T-helper 2 cell treated with Interferon-gamma antibody and Interleukin-4, amounts not matched to agents 100 ng/mL and 5 ng/mL, for 36 hours (primary cell): Measurements from ENCODE around the gene GPC2. TPM values are rescaled to one million over a fixed set of nuclear protein-coding genes. Genes with fewer than 3 reads are reported as not detected.

ENCODE experiments used
- intact Hi-C: fragments of 100-400 bp; cut with micrococcal nuclease; formaldehyde crosslinking; loops from one replicate; pipeline ENCODE4 v1.15.1; 2023
- total RNA-seq: library from RNA; stranded (reverse); gene quantifications from 2 replicates; pipeline ENCODE4 v1.2.3, GENCODE V29; 2022

GPC2 gene
- total RNA-seq, 1 donor from 2014 or later, result 8.5 TPM

GRCh38 chr7:100154651-100155491, 22.3 kb downstream of the GPC2 start:
- intact Hi-C loops, result loop anchor here (5.0 kb wide), 1 partner anchor 52 kb away; no protein-coding TSS in a partner anchor

GRCh38 chr7:100153708-100154535, 23.3 kb downstream of the GPC2 start:
- intact Hi-C loops, result no loop called here

GRCh38 chr7:100152937-100153666, 24.1 kb downstream of the GPC2 start:
- intact Hi-C loops, result no loop called here

GRCh38 chr7:100152404-100152803, 24.8 kb downstream of the GPC2 start:
- intact Hi-C loops, result no loop called here

GRCh38 chr7:100148559-100149328, 28.4 kb downstream of the GPC2 start, which contains the start of gene LAMTOR4:
Gene LAMTOR4, plus strand, starts transcription at chr7:100148918. Its CDS starts 55 bp downstream, at chr7:100148973.
- intact Hi-C loops, result loop anchor here (1.0 to 5.0 kb wide), 7 partner anchors 10 to 281 kb away; partner anchors contain the start of genes AP4M1, GPC2, MCM7 and MEPCE

GRCh38 chr7:100148225-100148558, 29.0 kb downstream of the GPC2 start:
- intact Hi-C loops, result loop anchor here (1.0 to 5.0 kb wide), 7 partner anchors 10 to 281 kb away; partner anchors contain the start of genes AP4M1, GPC2, MCM7 and MEPCE

- intact Hi-C loops, result loop anchor here (5.0 kb wide), 1 partner anchor 125 kb away; no protein-coding TSS in a partner anchor
Observed at GRCh38 chr7:100147278-100147677, 29.9 kb downstream of the GPC2 start.

- intact Hi-C loops, result loop anchor here (5.0 kb wide), 1 partner anchor 126 kb away; no protein-coding TSS in a partner anchor
Observed at GRCh38 chr7:100146350-100146749, 30.8 kb downstream of the GPC2 start.

- intact Hi-C loops, result no loop called here
Observed at GRCh38 chr7:100142461-100142860, 34.7 kb downstream of the GPC2 start.

- intact Hi-C loops, result no loop called here
Observed at GRCh38 chr7:100141555-100141949, 35.6 kb downstream of the GPC2 start.

GRCh38 chr7:100137851-100138760, 39.1 kb downstream of the GPC2 start:
- intact Hi-C loops, result no loop called here

- intact Hi-C loops, result loop anchor here (1.0 to 5.0 kb wide), 3 partner anchors 89 to 275 kb away; no protein-coding TSS in a partner anchor
Observed at GRCh38 chr7:100132697-100133151, 44.5 kb downstream of the GPC2 start.

- intact Hi-C loops, result loop anchor here (1.0 to 5.0 kb wide), 3 partner anchors 89 to 275 kb away; no protein-coding TSS in a partner anchor
Observed at GRCh38 chr7:100132126-100132525, 45.1 kb downstream of the GPC2 start.

- intact Hi-C loops, result loop anchor here (1.0 to 5.0 kb wide), 2 partner anchors 137 to 141 kb away; no protein-coding TSS in a partner anchor
Observed at GRCh38 chr7:100130608-100131453, 46.4 kb downstream of the GPC2 start.

- intact Hi-C loops, result loop anchor here (1.0 to 5.0 kb wide), 2 partner anchors 136 to 142 kb away; no protein-coding TSS in a partner anchor
Observed at GRCh38 chr7:100130220-100130607, 47.0 kb downstream of the GPC2 start.

- intact Hi-C loops, result loop anchor here (5.0 kb wide), 1 partner anchor 46 kb away; the partner anchor contains the start of gene ZNF3
Observed at GRCh38 chr7:100128637-100128963, 48.6 kb downstream of the GPC2 start.

GRCh38 chr7:100127866-100128636, 49.1 kb downstream of the GPC2 start:
- intact Hi-C loops, result loop anchor here (1.0 to 5.0 kb wide), 7 partner anchors 9 to 301 kb away; partner anchors contain the start of genes AP4M1, CNPY4, LAMTOR4 and MCM7
